ENCODE results near the gene ARRB2. TPM values are rescaled to one million over a fixed set of nuclear protein-coding genes. Genes with fewer than 3 reads are reported as not detected.
A peak's percentile ranks its signal among the peaks of the same experiment; 100 is the strongest.

The ARRB2 gene
- total RNA-seq, 1 donor from 2014 or later: 201 TPM

DNA sequence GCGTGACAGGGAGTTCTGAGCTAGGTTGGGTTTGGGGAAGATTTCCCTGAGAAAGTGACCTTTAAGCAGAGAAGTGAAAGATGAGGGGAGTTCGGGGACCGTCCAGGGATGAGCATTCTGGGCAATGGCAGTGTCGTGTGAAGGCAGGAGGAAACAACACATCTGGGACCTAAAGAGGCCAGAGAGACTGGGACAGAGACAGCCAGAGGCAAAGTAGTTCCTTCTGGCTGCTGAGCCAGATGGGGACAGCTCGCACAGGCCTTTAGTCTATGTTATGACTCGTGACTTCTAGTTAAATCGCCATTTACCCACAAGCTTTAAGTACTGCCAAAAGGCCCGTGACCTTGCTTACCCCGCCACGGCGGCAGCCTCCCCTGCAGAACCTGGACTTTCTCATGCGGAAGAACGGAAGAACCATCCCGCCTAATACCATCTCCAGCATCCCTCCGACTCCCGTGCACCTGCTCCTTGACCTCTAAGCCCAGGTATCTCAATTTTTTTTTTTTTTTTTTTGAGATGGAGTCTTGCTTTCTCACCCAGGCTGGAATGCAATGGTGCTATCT is 12.3 kb downstream of the ARRB2 start:
- no peak overlapping the region for H3K27ac ChIP-seq
- H3K4me1 ChIP-seq: peaks cover 19% of the 10 kb centered on the region
- DNase-seq: peak; percentile 17
- ATAC-seq: no peak
- TF ChIP-seq, protein P1, sequence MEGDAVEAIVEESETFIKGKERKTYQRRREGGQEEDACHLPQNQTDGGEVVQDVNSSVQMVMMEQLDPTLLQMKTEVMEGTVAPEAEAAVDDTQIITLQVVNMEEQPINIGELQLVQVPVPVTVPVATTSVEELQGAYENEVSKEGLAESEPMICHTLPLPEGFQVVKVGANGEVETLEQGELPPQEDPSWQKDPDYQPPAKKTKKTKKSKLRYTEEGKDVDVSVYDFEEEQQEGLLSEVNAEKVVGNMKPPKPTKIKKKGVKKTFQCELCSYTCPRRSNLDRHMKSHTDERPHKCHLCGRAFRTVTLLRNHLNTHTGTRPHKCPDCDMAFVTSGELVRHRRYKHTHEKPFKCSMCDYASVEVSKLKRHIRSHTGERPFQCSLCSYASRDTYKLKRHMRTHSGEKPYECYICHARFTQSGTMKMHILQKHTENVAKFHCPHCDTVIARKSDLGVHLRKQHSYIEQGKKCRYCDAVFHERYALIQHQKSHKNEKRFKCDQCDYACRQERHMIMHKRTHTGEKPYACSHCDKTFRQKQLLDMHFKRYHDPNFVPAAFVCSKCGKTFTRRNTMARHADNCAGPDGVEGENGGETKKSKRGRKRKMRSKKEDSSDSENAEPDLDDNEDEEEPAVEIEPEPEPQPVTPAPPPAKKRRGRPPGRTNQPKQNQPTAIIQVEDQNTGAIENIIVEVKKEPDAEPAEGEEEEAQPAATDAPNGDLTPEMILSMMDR (IDR thresholded peaks at IDR 0.05): no peak
- no peaks in the 10 kb centered on the region for H3K9me3 ChIP-seq
- H3K27me3 ChIP-seq (ENCODE audit: low read depth): no peaks in the 10 kb centered on the region
- H3K4me3 ChIP-seq: no peak overlapping the region
- intact Hi-C loops (cut with DNase I): no loop called here
- H3K36me3 ChIP-seq: peaks cover 30% of the 10 kb centered on the region

DNA sequence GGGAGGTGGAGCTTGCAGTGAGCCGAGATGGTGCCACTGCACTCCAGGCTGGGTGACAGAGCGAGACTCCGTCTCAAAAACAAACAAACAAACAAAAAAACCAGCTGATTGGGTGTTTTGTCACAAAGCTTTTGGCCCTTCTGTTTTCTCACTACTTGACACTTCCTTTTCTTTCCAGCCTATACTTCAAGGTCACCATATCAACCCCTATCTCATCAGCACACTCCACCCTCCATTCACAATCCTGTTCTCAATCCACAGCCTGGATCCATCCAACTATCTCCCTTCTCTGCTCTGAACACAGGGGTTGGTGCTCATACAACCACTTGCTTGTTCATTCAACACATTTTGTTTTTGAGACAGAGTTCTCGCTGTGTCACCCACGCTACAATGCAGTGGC is 14.2 kb downstream of the ARRB2 start:
- TF ChIP-seq, protein P1 (IDR thresholded peaks at IDR 0.05): no peak
- no peak overlapping the region for H3K27ac ChIP-seq
- peak; percentile 11 for DNase-seq

DNA sequence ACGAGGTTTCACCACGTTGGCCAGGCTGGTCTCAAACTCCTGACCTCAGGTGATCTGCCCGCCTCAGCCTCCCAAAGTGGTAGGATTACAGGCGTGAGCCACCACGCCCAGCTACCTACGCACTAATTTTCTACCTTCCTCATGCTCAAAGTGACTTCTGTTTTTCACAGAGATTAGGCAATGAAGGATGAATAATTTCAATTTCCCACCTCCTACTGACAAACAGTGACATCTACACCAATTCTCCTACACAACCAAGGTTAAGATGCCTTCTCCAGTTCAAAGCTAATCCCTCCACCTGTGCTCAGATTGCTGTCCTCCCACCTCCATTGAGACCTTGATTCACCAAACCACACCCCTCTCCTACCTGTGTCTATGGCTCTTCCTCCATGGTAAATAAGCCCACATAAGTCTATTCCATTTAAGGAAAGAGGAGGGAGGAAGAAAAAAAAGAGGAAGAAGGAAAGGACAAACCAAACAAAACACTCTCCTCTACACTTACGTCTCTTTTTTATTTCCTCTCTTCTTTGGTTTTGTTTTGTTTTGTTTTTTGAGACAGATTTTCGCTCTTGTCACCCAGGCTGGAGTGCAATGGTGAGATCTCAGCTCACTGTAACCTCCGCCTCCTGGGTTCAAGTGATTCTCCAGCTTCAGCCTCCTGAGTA is 15.3 kb downstream of the ARRB2 start:
- H3K9me3 ChIP-seq: no peaks in the 10 kb centered on the region
- TF ChIP-seq, protein P1 (IDR thresholded peaks at IDR 0.05): no peak
- peaks cover 19% of the 10 kb centered on the region for H3K4me1 ChIP-seq
- intact Hi-C loops (cut with DNase I): no loop called here
- ATAC-seq: peak in 1 of 2 donors; percentile 3
- no peak for DNase-seq
- no peak overlapping the region for H3K4me3 ChIP-seq
- no peaks in the 10 kb centered on the region for H3K27me3 ChIP-seq (ENCODE audit: low read depth)
- H3K36me3 ChIP-seq: peaks cover under 1% of the 10 kb centered on the region
- H3K27ac ChIP-seq: peak overlapping the region; percentile 60

More for the DNA sequence above, 14.2 kb downstream of the ARRB2 start:
- H3K9me3 ChIP-seq: no peaks in the 10 kb centered on the region
- H3K4me3 ChIP-seq: no peak overlapping the region
- peaks cover 11% of the 10 kb centered on the region for H3K36me3 ChIP-seq
- no peak for ATAC-seq
- intact Hi-C loops (cut with DNase I): no loop called here
- no peaks in the 10 kb centered on the region for H3K27me3 ChIP-seq (ENCODE audit: low read depth)
- H3K4me1 ChIP-seq: peaks cover 20% of the 10 kb centered on the region

DNA sequence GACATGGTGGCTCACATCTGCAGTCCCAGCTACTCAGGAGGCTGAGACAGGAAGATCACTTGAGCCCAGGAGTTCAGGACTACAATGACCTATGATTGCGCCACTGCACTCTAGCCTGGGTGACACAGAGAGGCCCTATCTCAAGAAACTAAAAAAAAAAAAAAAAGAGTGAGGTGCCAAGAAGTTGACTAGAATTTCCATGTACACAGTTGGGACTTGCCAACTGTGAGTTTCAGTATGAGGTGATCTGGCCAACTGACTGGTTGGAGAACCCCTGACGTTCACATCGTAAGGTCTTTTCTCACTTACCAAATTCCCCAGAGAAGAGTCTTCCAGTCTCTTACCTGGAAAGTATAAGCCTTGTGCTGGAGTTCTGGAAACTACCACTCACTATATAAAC is 17.7 kb downstream of the ARRB2 start:
- ATAC-seq (peak in 1 of 2 donors; percentile 7), DNase-seq (peak; percentile 70)
- H3K36me3 ChIP-seq: peaks cover 7% of the 10 kb centered on the region
- intact Hi-C loops (cut with DNase I): no loop called here
- TF ChIP-seq, protein P1 (IDR thresholded peaks at IDR 0.05): no peak
- H3K9me3 ChIP-seq: no peaks in the 10 kb centered on the region
- peaks cover 23% of the 10 kb centered on the region for H3K4me1 ChIP-seq
- no peaks in the 10 kb centered on the region for H3K27me3 ChIP-seq (ENCODE audit: low read depth)
- peak overlapping the region; percentile 46 for H3K27ac ChIP-seq
- no peak overlapping the region for H3K4me3 ChIP-seq

DNA sequence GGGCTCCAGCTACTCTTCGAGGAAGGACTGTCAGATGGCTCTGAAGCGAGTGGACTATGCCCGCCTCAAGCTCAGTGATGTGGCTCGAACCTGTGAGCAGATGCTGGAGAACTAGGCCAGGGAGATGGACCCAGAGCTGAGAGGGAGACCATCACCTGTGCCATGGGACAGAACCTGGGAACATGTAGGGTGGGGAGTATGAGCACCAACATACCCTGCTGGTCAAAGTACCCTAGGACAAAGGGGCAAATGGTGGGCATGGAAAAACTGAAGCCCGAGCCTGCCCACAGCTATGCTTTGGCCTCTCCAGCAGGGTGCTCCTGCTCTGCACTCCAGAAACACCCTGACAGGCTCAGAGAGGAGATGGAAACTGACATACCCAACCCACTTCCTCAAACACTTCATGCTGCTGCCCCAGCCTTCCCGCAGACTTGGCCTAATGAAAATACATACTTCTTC is 22.7 kb downstream of the ARRB2 start:
- TF ChIP-seq, protein P1 (IDR thresholded peaks at IDR 0.05): peak; percentile 39
- peak in 1 of 2 donors; percentile 42 for ATAC-seq
- peaks cover 27% of the 10 kb centered on the region for H3K36me3 ChIP-seq
- H3K9me3 ChIP-seq: no peaks in the 10 kb centered on the region
- H3K4me3 ChIP-seq: no peak overlapping the region
- H3K4me1 ChIP-seq: peaks cover 39% of the 10 kb centered on the region
- H3K27me3 ChIP-seq (ENCODE audit: low read depth): no peaks in the 10 kb centered on the region
- peak overlapping the region; percentile 36 for H3K27ac ChIP-seq
- peak; percentile 77 for DNase-seq
- intact Hi-C loops (cut with DNase I): loop anchor here (10.0 kb wide), 1 partner anchor 52 kb away; the partner anchor contains the start of genes GLTPD2 and VMO1
